ENCODE data around the gene SMG6.

DNA sequence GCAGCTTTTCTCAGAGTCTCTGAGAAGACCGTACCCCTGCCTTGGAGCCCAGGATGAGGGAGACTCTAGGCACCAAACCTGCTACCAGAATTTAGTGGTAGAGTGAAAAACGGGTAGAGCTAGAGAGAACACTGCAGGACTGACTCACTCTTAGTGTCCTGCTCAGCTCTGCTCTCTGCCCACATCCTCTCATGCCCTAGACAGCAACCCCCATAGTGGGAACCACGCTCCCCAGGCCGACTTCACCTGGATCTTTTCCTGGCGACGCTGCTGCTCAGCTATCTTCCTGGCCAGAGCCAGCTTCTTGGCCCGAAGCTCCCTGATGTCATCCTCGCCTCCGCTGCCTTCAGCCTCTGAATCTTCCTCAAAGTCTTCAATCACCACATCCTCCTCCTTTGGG, 222.0 kb downstream of the SMG6 start:
- TF ChIP-seq, protein P1, sequence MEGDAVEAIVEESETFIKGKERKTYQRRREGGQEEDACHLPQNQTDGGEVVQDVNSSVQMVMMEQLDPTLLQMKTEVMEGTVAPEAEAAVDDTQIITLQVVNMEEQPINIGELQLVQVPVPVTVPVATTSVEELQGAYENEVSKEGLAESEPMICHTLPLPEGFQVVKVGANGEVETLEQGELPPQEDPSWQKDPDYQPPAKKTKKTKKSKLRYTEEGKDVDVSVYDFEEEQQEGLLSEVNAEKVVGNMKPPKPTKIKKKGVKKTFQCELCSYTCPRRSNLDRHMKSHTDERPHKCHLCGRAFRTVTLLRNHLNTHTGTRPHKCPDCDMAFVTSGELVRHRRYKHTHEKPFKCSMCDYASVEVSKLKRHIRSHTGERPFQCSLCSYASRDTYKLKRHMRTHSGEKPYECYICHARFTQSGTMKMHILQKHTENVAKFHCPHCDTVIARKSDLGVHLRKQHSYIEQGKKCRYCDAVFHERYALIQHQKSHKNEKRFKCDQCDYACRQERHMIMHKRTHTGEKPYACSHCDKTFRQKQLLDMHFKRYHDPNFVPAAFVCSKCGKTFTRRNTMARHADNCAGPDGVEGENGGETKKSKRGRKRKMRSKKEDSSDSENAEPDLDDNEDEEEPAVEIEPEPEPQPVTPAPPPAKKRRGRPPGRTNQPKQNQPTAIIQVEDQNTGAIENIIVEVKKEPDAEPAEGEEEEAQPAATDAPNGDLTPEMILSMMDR (IDR thresholded peaks at IDR 0.05; ENCODE audit: insufficient read depth, low read length, poor library complexity, severe bottlenecking) = no peak
- TF ChIP-seq EZH2phosphoT487 (conservative IDR thresholded peaks at IDR 0.05; ENCODE audit: low read length) = no peak
